HUES6 (cell line): Measurements from ENCODE around the gene BRD9.
"Not testable (repeated sequence)": the region's sequence is repeated elsewhere in the genome, so short reads cannot be mapped to it uniquely, and the experiment has no call there.

ENCODE experiments used
- H3K27ac ChIP-seq: 2 replicates; pipeline ENCODE4 v1.7.0; 2013; ENCODE audit warnings: low read depth, mild to moderate bottlenecking, low read length, inconsistent platforms
- H3K27me3 ChIP-seq: 2 replicates; pipeline ENCODE4 v1.6.1; 2013; ENCODE audit warnings: low read length; ENCODE audit not compliant: control insufficient read depth, insufficient read depth
- H3K36me3 ChIP-seq: 2 replicates; pipeline ENCODE4 v1.6.1; 2013; ENCODE audit warnings: low read length; ENCODE audit not compliant: control insufficient read depth, insufficient read depth
- H3K4me1 ChIP-seq: 2 replicates; pipeline ENCODE4 v1.6.1; 2013; ENCODE audit warnings: low read length; ENCODE audit not compliant: control insufficient read depth, insufficient read depth
- H3K4me3 ChIP-seq: 2 replicates; pipeline ENCODE4 v1.5.1; 2013; ENCODE audit warnings: low read depth, low read length
- H3K9ac ChIP-seq: one replicate; pipeline ENCODE4 v1.6.1; 2013; ENCODE audit warnings: mild to moderate bottlenecking, low read length
- H3K9me3 ChIP-seq: 2 replicates; pipeline ENCODE4 v1.6.1; 2013; ENCODE audit warnings: low read depth, low read length; ENCODE audit not compliant: control insufficient read depth, insufficient read depth

BRD9 gene

GRCh38 chr5:840118-840973 lies 52.3 kb downstream of the BRD9 start:
- H3K9me3 ChIP-seq, H3K27ac ChIP-seq, H3K27me3 ChIP-seq, H3K4me3 ChIP-seq, H3K9ac ChIP-seq, H3K4me1 ChIP-seq: not testable (repeated sequence)
- peaks cover 11% of the 10 kb centered on the region; the same call in 1 of the 2 replicates for H3K36me3 ChIP-seq

- H3K4me3 ChIP-seq, H3K9ac ChIP-seq, H3K27ac ChIP-seq, H3K27me3 ChIP-seq, H3K9me3 ChIP-seq, H3K4me1 ChIP-seq: not testable (repeated sequence)
- H3K36me3 ChIP-seq, result peaks cover 11% of the 10 kb centered on the region; the same call in 1 of the 2 replicates
Observed at GRCh38 chr5:838431-838851, 54.2 kb downstream of the BRD9 start.

GRCh38 chr5:837621-838121 lies 54.9 kb downstream of the BRD9 start:
- H3K9ac ChIP-seq, H3K27me3 ChIP-seq, H3K4me3 ChIP-seq, H3K9me3 ChIP-seq, H3K27ac ChIP-seq, H3K4me1 ChIP-seq: not testable (repeated sequence)
- peaks cover 11% of the 10 kb centered on the region; the same call in 1 of the 2 replicates for H3K36me3 ChIP-seq

GRCh38 chr5:835933-836612 lies 56.5 kb downstream of the BRD9 start:
- not testable (repeated sequence) for H3K9me3 ChIP-seq, H3K4me3 ChIP-seq, H3K27ac ChIP-seq, H3K9ac ChIP-seq, H3K4me1 ChIP-seq, H3K27me3 ChIP-seq, H3K36me3 ChIP-seq

GRCh38 chr5:834013-834412 lies 58.6 kb downstream of the BRD9 start:
- not testable (repeated sequence) for H3K27me3 ChIP-seq, H3K4me1 ChIP-seq, H3K9ac ChIP-seq, H3K4me3 ChIP-seq, H3K9me3 ChIP-seq, H3K36me3 ChIP-seq, H3K27ac ChIP-seq

GRCh38 chr5:828194-828593 lies 64.4 kb downstream of the BRD9 start:
- not testable (repeated sequence) for H3K4me1 ChIP-seq, H3K27me3 ChIP-seq, H3K27ac ChIP-seq, H3K9ac ChIP-seq, H3K36me3 ChIP-seq, H3K9me3 ChIP-seq, H3K4me3 ChIP-seq

- not testable (repeated sequence) for H3K4me3 ChIP-seq, H3K27ac ChIP-seq, H3K27me3 ChIP-seq, H3K9ac ChIP-seq, H3K36me3 ChIP-seq, H3K4me1 ChIP-seq, H3K9me3 ChIP-seq
Observed at GRCh38 chr5:825544-825943, 67.1 kb downstream of the BRD9 start.

- H3K4me1 ChIP-seq, result no peaks in the 10 kb centered on the region
- no peak overlapping the region for H3K27ac ChIP-seq
- H3K36me3 ChIP-seq, result peaks cover 12% of the 10 kb centered on the region; the same call in 1 of the 2 replicates
- no peak overlapping the region for H3K9ac ChIP-seq
- H3K27me3 ChIP-seq, result no peaks in the 10 kb centered on the region
- no peak overlapping the region for H3K4me3 ChIP-seq
- H3K9me3 ChIP-seq, result no peaks in the 10 kb centered on the region
Observed at GRCh38 chr5:821504-821903, 71.1 kb downstream of the BRD9 start.

- Histone ChIP-seq H3K4me1 (no peaks in the 10 kb centered on the region), H3K9ac (no peak overlapping the region), H3K36me3 (peaks cover 12% of the 10 kb centered on the region; the same call in 1 of the 2 replicates), H3K27ac (no peak overlapping the region), H3K4me3 (no peak overlapping the region), H3K9me3 (no peaks in the 10 kb centered on the region), H3K27me3 (no peaks in the 10 kb centered on the region)
Observed at GRCh38 chr5:820245-820644, 72.4 kb downstream of the BRD9 start.

- H3K27me3 ChIP-seq, result no peaks in the 10 kb centered on the region
- no peak overlapping the region for H3K4me3 ChIP-seq
- peaks cover 12% of the 10 kb centered on the region; the same call in 1 of the 2 replicates for H3K36me3 ChIP-seq
- H3K9ac ChIP-seq, result no peak overlapping the region
- H3K9me3 ChIP-seq, result no peaks in the 10 kb centered on the region
- no peaks in the 10 kb centered on the region for H3K4me1 ChIP-seq
- H3K27ac ChIP-seq, result no peak overlapping the region
Observed at GRCh38 chr5:819078-819477, 73.5 kb downstream of the BRD9 start.

GRCh38 chr5:816176-816575 lies 76.4 kb downstream of the BRD9 start:
- 0 out of 2 replicates have a peak, but pooled peaks cover 3% of the 10 kb centered on the region for H3K36me3 ChIP-seq
- H3K27me3 ChIP-seq, result no peaks in the 10 kb centered on the region
- H3K4me1 ChIP-seq, result no peaks in the 10 kb centered on the region
- H3K27ac ChIP-seq, result no peak overlapping the region
- H3K9ac ChIP-seq, result no peak overlapping the region
- H3K4me3 ChIP-seq, result no peak overlapping the region
- H3K9me3 ChIP-seq, result no peaks in the 10 kb centered on the region
